IgD-negative memory B cell (primary cell): ENCODE measurements around the gene OR10AD1. TPM values are rescaled to one million over a fixed set of nuclear protein-coding genes. Genes with fewer than 3 reads are reported as not detected.
"Not testable (repeated sequence)": the region's sequence is repeated elsewhere in the genome, so short reads cannot be mapped to it uniquely, and the experiment has no call there.

ENCODE experiments used
- H3K27ac Mint-ChIP-seq, 3 donors: one replicate each; pipeline ENCODE4 v1.8.0; 2020 to 2022; ENCODE audit warnings: mild to moderate bottlenecking in 3 of 3, mixed read lengths in 3 of 3, moderate library complexity in 1 of 3
- H3K27me3 Mint-ChIP-seq: one replicate; pipeline ENCODE4 v1.8.0; 2021; ENCODE audit warnings: mixed read lengths
- H3K36me3 Mint-ChIP-seq: one replicate; pipeline ENCODE4 v1.8.0; 2020; ENCODE audit warnings: mild to moderate bottlenecking, mixed read lengths
- H3K4me1 Mint-ChIP-seq, 3 donors: one replicate each; pipeline ENCODE4 v1.8.0; 2020 to 2022; ENCODE audit warnings: mixed read lengths in 3 of 3, mild to moderate bottlenecking in 1 of 3
- H3K4me3 Mint-ChIP-seq, 4 donors: one replicate each; pipeline ENCODE4 v1.8.0; 2020 to 2022; ENCODE audit warnings: mild to moderate bottlenecking in 4 of 4, mixed read lengths in 4 of 4, moderate library complexity in 3 of 4
- H3K9me3 Mint-ChIP-seq, 3 donors: one replicate each; pipeline ENCODE4 v1.8.0; 2020 to 2021; ENCODE audit warnings: mixed read lengths in 3 of 3, mild to moderate bottlenecking in 1 of 3
- polyA plus RNA-seq: library from polyadenylated mRNA; unstranded; fragments of 300-500 nt; fragmentation: Illumina TruSeq; gene quantifications from one replicate; pipeline ENCODE4 v1.2.3, GENCODE V29; 2021

The OR10AD1 gene
- not detected for polyA plus RNA-seq

GRCh38 chr12:48203192-48203591 is at the start of gene OR10AD1:
Gene OR10AD1 (minus strand): TSS chr12:48203292. CDS start chr12:48203292, 0 bp downstream.
- peaks cover 3 to 15% (median 4%) of the 10 kb centered on the region in 3 donors for H3K4me1 Mint-ChIP-seq
- H3K4me3 Mint-ChIP-seq = peak within 1 kb of the TSS in 1 of 4 donors; percentile 21
- H3K9me3 Mint-ChIP-seq = peaks cover 9 to 23% (median 20%) of the 10 kb centered on the region in 3 donors
- no peaks in the 10 kb centered on the region for H3K27me3 Mint-ChIP-seq
- no peak within 1 kb of the TSS for H3K27ac Mint-ChIP-seq
- peaks cover 9% of the 10 kb centered on the region for H3K36me3 Mint-ChIP-seq

DNA sequence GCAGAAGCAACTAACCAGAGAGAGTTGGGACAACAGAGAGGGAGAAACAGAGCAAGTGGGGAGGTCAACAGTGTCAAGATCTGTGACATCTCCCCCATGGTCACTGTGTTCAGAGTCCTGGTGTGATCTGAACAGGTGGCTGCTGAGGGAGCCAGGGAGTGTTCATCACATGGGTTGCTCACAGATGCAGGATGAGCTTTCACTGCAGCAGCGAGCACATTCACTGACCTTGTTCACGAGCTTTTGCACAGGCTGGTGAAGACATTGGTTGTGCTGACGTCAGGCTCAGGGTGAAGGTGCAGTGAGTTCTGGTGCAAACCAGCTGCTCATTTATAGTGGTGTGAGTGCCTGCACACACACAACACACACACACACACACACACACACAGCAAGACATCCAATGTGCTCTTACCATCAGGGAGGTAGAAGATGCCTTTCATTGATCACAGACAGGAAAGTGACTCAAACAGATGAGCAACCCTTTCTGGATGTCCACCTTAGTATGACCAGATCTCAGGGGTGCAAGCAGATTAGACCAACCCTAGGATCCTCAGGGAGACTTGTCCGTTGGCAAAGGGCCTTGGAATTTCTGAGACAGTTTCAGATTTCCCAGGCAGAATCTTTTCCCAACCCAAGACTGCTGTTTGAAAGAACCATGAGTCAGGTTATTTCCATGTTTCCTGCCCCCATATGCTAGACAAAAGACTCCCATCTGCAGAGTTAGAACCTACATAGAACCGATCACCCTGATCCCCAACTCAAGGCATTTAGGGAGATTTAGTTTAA is 44.3 kb upstream of the OR10AD1 start:
- H3K4me1 Mint-ChIP-seq = no peaks in the 10 kb centered on the region
- H3K9me3 Mint-ChIP-seq = peaks cover 3 to 4% (median 3%) of the 10 kb centered on the region in 3 donors
- H3K27ac Mint-ChIP-seq = no peak overlapping the region
- H3K4me3 Mint-ChIP-seq = no peak overlapping the region
- H3K36me3 Mint-ChIP-seq = no peaks in the 10 kb centered on the region
- H3K27me3 Mint-ChIP-seq = peaks cover 13% of the 10 kb centered on the region

GRCh38 chr12:48237162-48237561 is 34.1 kb upstream of the OR10AD1 start:
- Mint-ChIP-seq H3K4me3 (no peak overlapping the region), H3K27me3 (peaks cover 2% of the 10 kb centered on the region), H3K36me3 (no peaks in the 10 kb centered on the region), H3K4me1 (no peaks in the 10 kb centered on the region), H3K9me3 (peaks cover 0 to 9% (median 4%) of the 10 kb centered on the region in 3 donors), H3K27ac (no peak overlapping the region)

GRCh38 chr12:48235796-48236333 is 32.8 kb upstream of the OR10AD1 start:
- peaks cover 2% of the 10 kb centered on the region for H3K27me3 Mint-ChIP-seq

DNA sequence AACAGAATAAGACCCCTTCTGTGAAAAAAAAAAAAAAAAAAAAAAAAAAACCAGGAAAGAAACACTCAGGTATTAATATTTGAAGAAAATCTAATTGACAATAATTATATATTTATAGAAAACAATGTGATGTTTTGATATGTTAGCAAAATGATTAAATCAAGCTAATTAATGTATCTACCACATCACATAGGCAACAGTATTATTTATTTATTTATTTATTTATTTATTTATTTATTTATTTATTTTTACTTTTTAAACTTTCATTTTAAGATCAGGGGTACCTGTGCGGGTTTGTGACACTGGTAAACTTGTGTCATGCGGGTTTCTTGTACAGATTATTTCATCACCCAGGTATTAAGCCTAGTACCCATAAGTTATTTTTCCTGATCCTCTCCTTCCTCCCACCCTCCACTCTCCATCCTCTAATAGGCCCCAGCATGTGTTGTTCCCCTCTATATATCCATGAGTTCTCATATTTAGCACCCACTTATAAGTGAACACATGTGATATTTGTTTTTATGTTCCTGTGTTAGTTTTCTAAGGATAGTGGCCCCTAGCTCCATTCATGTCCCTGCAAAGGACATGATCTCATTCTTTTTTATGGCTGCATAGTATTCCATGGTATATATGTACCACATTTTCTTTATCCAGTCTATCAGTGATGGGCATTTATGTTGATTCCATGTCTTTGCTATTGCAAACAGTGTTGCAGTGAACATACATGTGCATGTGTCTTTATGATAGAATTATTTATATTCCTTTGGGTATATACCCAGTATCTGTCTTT is 28.3 kb upstream of the OR10AD1 start:
- not testable (repeated sequence) for H3K27me3 Mint-ChIP-seq, H3K4me3 Mint-ChIP-seq, H3K4me1 Mint-ChIP-seq, H3K36me3 Mint-ChIP-seq
- peak overlapping the region in 1 of 3 donors; percentile 88 for H3K27ac Mint-ChIP-seq
- H3K9me3 Mint-ChIP-seq = peaks cover 3 to 13% (median 10%) of the 10 kb centered on the region in 3 donors

More at GRCh38 chr12:48235796-48236333, 32.8 kb upstream of the OR10AD1 start:
- Mint-ChIP-seq H3K9me3 (peaks cover 0 to 1% (median 0%) of the 10 kb centered on the region in 3 donors), H3K36me3 (no peaks in the 10 kb centered on the region), H3K4me3 (no peak overlapping the region), H3K27ac (no peak overlapping the region), H3K4me1 (no peaks in the 10 kb centered on the region)

- H3K27ac Mint-ChIP-seq = not testable (repeated sequence)
- peaks cover 15% of the 10 kb centered on the region for H3K27me3 Mint-ChIP-seq
These were observed 21.4 kb upstream of the OR10AD1 start for GRCh38 chr12:48224533-48224932.

DNA sequence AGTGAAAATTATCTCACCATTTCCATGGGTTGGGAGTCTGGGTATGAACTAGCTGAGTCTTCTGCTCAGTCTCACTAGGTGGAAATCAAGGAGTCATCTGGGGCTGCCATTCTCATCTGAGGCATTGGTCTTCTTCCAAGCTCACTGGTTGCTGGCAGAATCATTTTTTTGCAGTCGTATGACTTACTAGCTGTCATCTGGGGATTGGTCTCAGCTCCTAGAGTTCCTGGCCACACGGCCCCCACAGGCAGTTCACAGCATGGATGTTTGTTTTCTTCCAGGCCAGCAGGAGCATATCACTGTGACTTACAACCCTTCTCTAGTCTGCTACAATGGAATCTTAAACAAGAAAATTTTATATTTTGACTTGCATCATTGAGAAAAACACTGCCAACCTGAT is 18.6 kb upstream of the OR10AD1 start:
- Mint-ChIP-seq H3K27me3 (peaks cover 9% of the 10 kb centered on the region), H3K27ac (no peak overlapping the region), H3K4me3 (no peak overlapping the region), H3K4me1 (no peaks in the 10 kb centered on the region), H3K36me3 (peaks cover 2% of the 10 kb centered on the region), H3K9me3 (peaks cover 0 to 5% (median 4%) of the 10 kb centered on the region in 3 donors)

More at GRCh38 chr12:48224533-48224932, 21.4 kb upstream of the OR10AD1 start:
- H3K4me3 Mint-ChIP-seq, H3K4me1 Mint-ChIP-seq, H3K36me3 Mint-ChIP-seq: not testable (repeated sequence)
- H3K9me3 Mint-ChIP-seq = peaks cover 3 to 17% (median 11%) of the 10 kb centered on the region in 3 donors

DNA sequence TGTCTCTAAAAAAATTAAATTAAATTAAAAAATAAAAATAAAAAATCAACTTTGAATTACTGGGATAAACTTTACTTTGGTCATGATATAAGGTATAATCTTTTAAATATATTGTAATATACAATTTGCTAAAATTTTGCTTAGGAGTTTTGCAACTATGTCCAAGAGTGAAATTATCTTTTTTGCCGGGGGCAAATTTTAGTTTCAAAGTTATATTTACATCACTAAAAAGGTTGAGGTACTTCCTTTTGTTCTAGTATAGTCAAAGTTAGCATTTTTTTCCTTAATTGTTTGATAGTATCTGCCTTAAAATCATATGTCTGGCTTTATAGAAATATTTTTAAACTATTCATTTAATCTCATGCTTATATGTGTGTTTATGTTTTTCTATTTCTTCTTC is 17.6 kb upstream of the OR10AD1 start:
- peaks cover 6% of the 10 kb centered on the region for H3K27me3 Mint-ChIP-seq
- no peak overlapping the region for H3K27ac Mint-ChIP-seq
- peaks cover 0 to 4% (median 0%) of the 10 kb centered on the region in 3 donors for H3K9me3 Mint-ChIP-seq
- no peak overlapping the region for H3K4me3 Mint-ChIP-seq
- H3K4me1 Mint-ChIP-seq = no peaks in the 10 kb centered on the region
- H3K36me3 Mint-ChIP-seq = no peaks in the 10 kb centered on the region

- H3K36me3 Mint-ChIP-seq = no peaks in the 10 kb centered on the region
These were observed 16.5 kb upstream of the OR10AD1 start for GRCh38 chr12:48219631-48220030.

GRCh38 chr12:48216785-48217184 is 13.7 kb upstream of the OR10AD1 start:
- H3K9me3 Mint-ChIP-seq = no peaks in the 10 kb centered on the region
- peaks cover 0 to 5% (median 3%) of the 10 kb centered on the region in 3 donors for H3K4me1 Mint-ChIP-seq
- H3K4me3 Mint-ChIP-seq = no peak overlapping the region
- no peaks in the 10 kb centered on the region for H3K36me3 Mint-ChIP-seq
- peaks cover 6% of the 10 kb centered on the region for H3K27me3 Mint-ChIP-seq
- H3K27ac Mint-ChIP-seq = no peak overlapping the region

More at GRCh38 chr12:48219631-48220030, 16.5 kb upstream of the OR10AD1 start:
- Mint-ChIP-seq H3K27ac (no peak overlapping the region), H3K27me3 (peaks cover 3% of the 10 kb centered on the region), H3K4me3 (no peak overlapping the region), H3K4me1 (no peaks in the 10 kb centered on the region), H3K9me3 (peaks cover 0 to 3% (median 0%) of the 10 kb centered on the region in 3 donors)

DNA sequence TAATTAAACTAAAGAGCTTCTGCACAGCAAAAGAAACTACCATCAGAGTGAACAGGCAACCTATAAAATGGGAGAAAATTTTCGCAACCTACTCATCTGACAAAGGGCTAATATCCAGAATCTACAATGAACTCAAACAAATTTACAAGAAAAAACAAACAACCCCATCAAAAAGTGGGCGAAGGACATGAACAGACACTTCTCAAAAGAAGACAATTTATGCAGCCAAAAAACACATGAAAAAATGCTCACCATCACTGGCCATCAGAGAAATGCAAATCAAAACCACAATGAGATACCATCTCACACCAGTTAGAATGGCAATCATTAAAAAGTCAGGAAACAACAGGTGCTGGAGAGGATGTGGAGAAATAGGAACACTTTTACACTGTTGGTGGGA is 6.4 kb upstream of the OR10AD1 start:
- H3K9me3 Mint-ChIP-seq = peaks cover 5 to 20% (median 14%) of the 10 kb centered on the region in 3 donors
- H3K36me3 Mint-ChIP-seq, H3K4me3 Mint-ChIP-seq, H3K4me1 Mint-ChIP-seq, H3K27ac Mint-ChIP-seq, H3K27me3 Mint-ChIP-seq: not testable (repeated sequence)

DNA sequence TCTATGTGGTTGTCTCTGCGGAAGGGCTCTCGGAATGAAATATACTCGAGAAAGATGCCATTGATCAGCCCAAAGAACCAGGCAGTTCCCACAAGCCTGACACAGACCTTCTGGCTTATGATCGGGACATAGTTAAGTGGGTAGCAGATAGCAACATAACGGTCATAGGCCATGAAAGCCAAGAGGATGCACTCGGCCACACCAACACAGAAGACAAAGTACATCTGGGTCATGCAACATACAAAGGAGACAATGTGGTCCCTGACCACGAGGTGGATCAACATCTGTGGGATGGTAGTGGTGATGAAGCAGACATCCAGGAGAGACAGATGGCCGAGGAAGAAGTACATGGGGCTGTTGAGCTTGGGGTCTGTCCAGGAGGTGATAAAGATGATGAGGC is 326 bp downstream of the OR10AD1 start:
- Mint-ChIP-seq H3K4me3 (peak overlapping the region in 1 of 4 donors; percentile 21), H3K27ac (no peak overlapping the region), H3K4me1 (peaks cover 3 to 15% (median 4%) of the 10 kb centered on the region in 3 donors), H3K9me3 (peaks cover 9 to 20% (median 19%) of the 10 kb centered on the region in 3 donors), H3K27me3 (no peaks in the 10 kb centered on the region), H3K36me3 (peaks cover 9% of the 10 kb centered on the region)

GRCh38 chr12:48201516-48201915 is 1.6 kb downstream of the OR10AD1 start:
- H3K4me1 Mint-ChIP-seq = peaks cover 4 to 19% (median 6%) of the 10 kb centered on the region in 3 donors
- no peak overlapping the region for H3K27ac Mint-ChIP-seq
- peaks cover 7% of the 10 kb centered on the region for H3K36me3 Mint-ChIP-seq
- H3K27me3 Mint-ChIP-seq = no peaks in the 10 kb centered on the region
- H3K9me3 Mint-ChIP-seq = peaks cover 6 to 17% (median 10%) of the 10 kb centered on the region in 3 donors
- H3K4me3 Mint-ChIP-seq = peak overlapping the region in 1 of 4 donors; percentile 9

DNA sequence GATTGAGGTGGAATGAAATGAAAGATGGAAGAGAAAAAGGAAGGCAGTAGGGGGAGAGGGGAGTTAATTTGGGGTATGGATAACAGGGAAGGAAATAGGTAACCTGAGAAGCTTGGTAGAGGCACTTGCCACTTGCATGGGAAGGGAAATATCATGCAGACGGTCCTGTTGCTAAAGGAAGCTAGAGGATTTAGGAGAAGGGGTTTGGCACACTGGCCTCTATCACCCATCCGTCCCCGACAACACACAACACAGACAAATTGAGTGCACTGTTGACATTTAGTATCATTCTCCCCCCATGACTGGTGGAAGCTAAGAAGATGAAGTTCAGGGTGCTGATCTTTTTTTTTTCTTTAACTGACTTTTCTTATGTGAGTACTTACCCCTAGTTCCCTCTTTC is 2.0 kb downstream of the OR10AD1 start:
- H3K9me3 Mint-ChIP-seq = peaks cover 4 to 13% (median 7%) of the 10 kb centered on the region in 3 donors
- H3K27me3 Mint-ChIP-seq = no peaks in the 10 kb centered on the region
- peaks cover 4 to 21% (median 6%) of the 10 kb centered on the region in 3 donors for H3K4me1 Mint-ChIP-seq
- peaks cover 5% of the 10 kb centered on the region for H3K36me3 Mint-ChIP-seq
- H3K4me3 Mint-ChIP-seq = peak overlapping the region in 1 of 4 donors; percentile 25
- H3K27ac Mint-ChIP-seq = no peak overlapping the region

- Mint-ChIP-seq H3K4me1 (peaks cover 4 to 21% (median 6%) of the 10 kb centered on the region in 3 donors), H3K36me3 (peaks cover 5% of the 10 kb centered on the region), H3K9me3 (peaks cover 4 to 12% (median 7%) of the 10 kb centered on the region in 3 donors), H3K27ac (no peak overlapping the region), H3K4me3 (peak overlapping the region; percentile 85 to 98 (median 92)), H3K27me3 (no peaks in the 10 kb centered on the region)
These were observed 3.3 kb downstream of the OR10AD1 start for GRCh38 chr12:48199774-48200221.
